GM11168 (cell line): ENCODE measurements around the gene CDK16.
"Not testable (repeated sequence)": the region's sequence is repeated elsewhere in the genome, so short reads cannot be mapped to it uniquely, and the experiment has no call there.

Source experiments
- in situ Hi-C: fragments of 300-500 bp; cut with MboI; formaldehyde crosslinking; loops from one replicate; pipeline ENCODE4 v1.12.0; 2022; ENCODE audit warnings: low sequenced_read_pairs; ENCODE audit not compliant: unreplicated experiment

CDK16 gene

DNA sequence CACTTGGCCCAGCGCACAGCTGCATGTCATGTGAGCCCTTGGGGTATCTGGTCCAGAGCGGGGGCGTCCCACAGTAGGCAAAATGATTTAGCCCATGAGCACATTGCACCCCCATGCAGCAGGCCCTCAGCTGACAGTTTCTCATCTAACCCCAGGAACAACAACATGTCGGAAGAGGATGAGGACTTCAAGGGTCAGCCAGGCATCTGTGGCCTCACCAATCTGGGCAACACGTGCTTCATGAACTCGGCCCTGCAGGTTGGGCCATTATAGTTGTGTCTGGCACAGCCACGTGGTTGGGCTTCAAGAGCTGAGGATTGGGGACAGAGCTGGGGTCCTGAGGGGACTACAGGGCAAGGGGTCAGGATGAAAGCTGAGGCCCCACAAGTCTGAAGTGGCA lies 22.1 kb downstream of the CDK16 start:
- in situ Hi-C loops: no loop called here

DNA sequence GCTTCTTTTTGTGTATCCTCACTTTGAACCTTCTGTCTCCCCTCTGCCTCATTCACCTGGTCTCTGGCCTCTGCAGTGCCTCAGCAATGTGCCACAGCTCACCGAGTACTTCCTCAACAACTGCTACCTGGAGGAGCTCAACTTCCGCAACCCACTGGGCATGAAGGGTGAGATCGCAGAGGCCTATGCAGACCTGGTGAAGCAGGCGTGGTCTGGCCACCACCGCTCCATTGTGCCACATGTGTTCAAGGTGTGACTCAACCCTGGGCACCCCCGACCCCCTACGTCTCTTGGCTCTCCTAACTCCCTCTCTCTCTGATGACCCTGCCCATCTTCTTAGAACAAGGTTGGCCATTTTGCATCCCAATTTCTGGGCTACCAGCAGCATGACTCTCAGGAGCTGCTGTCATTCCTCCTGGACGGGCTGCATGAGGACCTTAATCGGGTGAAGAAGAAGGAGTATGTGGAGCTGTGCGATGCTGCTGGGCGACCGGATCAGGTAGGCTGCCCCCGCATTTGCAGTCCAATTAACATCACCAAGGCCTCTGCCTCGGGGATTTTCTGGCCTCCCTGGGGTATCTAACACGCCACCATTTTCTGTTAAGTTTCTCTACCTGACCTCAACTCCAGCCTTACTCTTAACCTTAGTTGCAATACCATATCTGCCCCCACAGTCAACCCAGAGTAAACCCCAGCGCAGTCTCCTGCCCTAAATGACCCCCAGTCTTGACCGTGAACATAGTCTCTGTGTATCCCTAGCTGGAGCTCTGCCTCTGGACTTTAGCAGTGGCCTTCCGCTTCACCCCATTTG lies 22.9 kb downstream of the CDK16 start:
- in situ Hi-C loops: no loop called here

GRCh38 chrX:47242321-47242720 lies 23.8 kb downstream of the CDK16 start:
- in situ Hi-C loops: no loop called here

- in situ Hi-C loops: no loop called here
Observed at GRCh38 chrX:47243351-47243750, 24.9 kb downstream of the CDK16 start.

DNA sequence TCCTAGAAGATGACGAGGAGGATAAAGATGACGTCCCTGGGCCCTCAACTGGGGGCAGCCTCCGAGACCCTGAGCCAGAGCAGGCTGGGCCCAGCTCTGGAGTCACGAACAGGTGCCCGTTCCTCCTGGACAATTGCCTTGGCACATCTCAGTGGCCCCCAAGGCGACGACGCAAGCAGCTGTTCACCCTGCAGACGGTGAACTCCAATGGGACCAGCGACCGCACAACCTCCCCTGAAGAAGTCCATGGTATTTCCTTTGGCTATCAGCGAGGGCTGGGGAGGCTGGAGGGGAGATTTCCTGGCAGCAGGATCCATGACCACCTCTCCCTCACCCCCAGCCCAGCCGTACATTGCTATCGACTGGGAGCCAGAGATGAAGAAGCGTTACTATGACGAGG lies 26.2 kb downstream of the CDK16 start:
- in situ Hi-C loops: no loop called here

DNA sequence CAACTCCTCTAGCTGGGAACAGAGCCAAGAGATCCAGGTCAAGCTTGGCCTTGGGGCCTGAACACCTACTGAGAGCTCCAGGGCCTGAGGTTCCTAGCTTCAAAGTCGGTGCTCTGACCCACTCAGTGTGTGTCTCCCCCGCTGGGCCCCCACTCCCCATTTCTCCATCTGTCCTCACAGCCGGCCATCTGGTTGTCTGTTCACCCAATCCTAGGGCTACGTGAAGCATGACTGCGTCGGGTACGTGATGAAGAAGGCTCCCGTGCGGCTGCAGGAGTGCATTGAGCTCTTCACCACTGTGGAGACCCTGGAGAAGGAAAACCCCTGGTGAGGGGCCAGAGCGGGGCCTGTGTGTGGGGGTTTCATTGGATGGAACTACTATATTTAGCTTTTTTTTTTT lies 26.7 kb downstream of the CDK16 start:
- in situ Hi-C loops: no loop called here

GRCh38 chrX:47247206-47247998 lies 28.9 kb downstream of the CDK16 start:
- in situ Hi-C loops: no loop called here

DNA sequence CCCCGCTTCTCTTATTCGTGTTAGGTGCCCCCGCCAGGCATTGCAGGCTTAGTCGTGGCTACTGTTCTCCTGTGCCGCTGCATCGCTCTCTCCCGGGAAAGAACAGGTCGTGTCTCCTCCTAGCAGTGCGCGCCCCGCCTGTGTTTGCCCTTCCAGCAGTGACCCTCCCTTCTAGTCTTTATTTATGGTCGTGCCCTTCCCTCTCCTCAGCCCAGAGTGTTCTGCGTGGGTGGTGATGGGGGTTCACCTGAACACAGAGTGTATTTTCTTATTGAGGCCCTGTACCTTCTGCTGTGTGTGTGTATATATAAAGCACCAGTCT lies 29.5 kb downstream of the CDK16 start:
- in situ Hi-C loops: no loop called here

DNA sequence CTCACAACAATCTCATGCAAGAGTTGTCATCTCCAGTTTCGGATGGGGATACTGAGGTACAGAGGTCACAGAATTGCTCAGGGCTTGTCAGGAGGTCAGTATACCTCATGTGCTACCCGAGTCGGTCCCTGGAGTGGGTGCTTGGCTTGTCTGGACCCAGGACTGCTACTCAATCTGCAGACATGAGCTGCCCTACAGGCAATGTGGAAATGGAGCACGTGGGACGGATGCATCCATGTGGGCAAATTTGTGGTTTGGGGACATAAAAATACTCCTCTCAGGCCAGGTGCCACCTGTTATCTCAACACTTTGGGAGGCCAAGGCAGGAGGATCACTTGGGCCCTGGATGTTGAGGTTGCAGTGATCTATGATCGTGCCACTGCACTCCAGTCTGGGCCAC lies 30.1 kb downstream of the CDK16 start:
- in situ Hi-C loops: no loop called here

DNA sequence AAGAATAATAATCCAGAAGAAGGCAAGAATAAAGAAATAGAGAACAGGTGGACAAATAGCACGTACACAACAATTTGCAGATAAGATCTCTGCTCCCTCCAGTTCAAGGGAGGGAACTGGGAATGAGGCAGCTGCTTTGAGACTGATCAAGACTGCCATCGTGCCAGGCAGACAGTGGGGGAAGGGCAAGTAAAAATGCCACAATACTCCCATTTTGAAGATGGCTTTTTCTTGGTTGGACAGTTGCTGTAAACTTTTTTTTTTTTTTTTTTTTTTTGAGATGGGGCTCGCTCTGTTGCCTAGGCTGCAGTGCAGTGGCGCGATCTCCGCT lies 31.5 kb downstream of the CDK16 start:
- in situ Hi-C loops: no loop called here

GRCh38 chrX:47257620-47258019 lies 39.1 kb downstream of the CDK16 start:
- in situ Hi-C loops: not testable (repeated sequence)

DNA sequence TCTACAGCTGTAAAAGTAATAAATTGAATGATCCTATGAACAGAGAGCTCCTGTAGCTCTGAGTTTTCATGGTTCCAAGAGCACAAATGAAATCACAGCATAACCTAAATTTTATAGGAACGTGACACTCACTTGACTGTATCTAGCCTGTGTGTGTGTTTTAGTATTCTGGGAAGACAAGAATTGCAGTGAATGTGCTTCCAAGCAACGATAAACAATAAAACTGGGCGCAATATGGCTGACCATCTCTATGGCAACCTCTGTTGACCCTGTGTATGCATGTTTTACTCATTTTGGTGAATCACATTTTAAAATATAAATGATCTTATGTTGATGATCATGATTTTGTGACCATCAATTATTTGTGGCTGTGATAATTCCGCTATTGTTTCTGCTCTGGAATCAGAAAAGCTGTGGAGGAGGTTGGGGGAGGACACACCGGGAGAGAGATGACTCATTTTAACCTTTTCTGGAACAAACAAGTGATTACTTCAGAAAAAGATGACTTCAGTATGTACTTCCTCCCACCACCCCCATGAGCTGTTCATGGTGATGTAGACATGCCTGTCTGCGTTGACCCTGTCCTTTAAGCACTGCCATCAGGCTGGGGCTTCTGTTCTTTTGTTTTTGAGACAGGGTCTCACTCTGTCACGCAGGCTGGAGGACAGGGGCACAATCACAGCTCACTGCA lies 46.1 kb downstream of the CDK16 start:
- in situ Hi-C loops: no loop called here

GRCh38 chrX:47266643-47267042 lies 48.2 kb downstream of the CDK16 start:
- in situ Hi-C loops: no loop called here

GRCh38 chrX:47272013-47272408 lies 53.5 kb downstream of the CDK16 start:
- in situ Hi-C loops: no loop called here

DNA sequence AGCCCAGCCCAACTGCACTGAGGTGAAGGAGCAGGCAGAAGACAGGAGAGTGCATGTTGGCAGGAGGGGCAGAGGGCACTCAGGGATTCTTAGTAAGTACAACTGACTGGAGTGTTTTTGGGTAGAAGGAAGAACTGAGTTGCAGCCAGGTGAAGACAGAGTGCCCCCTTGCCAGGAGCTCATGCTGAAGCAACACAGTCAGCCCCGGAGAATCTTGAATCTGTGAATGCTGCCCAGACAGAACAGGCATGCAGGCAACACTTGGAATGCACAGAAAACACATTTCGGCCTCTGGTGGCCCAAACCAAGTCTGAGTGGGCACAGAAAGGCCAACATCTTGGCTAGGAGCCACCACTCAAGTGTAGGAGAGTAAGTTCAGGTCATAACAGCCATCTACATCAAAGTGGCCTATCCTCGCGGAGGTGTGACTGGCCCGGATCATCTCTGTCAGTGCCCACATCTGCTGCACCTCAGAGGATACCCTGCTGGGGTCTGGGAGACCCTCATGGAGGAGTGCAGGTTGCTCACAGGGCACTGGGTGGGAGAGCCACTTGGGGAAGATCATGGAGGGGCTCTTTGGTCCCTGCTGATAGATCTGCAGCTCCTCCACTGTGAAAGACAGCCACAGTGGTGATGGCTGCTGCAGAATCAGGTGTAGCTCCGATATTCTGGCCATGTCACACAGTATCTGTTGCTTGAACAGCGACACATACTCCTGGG lies 54.7 kb downstream of the CDK16 start:
- in situ Hi-C loops: no loop called here

- in situ Hi-C loops: no loop called here
Observed at GRCh38 chrX:47278691-47279090, 60.2 kb downstream of the CDK16 start.
